SHP77 (cell line): ENCODE results near the gene MAD1L1.
A peak's percentile ranks its signal among the peaks of the same experiment; 100 is the strongest.
"Not testable (repeated sequence)": the region's sequence is repeated elsewhere in the genome, so short reads cannot be mapped to it uniquely, and the experiment has no call there.

Experiments used
- DNase-seq, 2 experiments: peaks; one replicate each; lab custom pipeline; 2025; lab: John Stamatoyannopoulos, UW

MAD1L1 gene

GRCh38 chr7:2002561-2003450 is 229.9 kb downstream of the MAD1L1 start:
- DNase-seq: no peak

- DNase-seq: no peak
Observed at GRCh38 chr7:2001601-2002442, 230.9 kb downstream of the MAD1L1 start.

DNA sequence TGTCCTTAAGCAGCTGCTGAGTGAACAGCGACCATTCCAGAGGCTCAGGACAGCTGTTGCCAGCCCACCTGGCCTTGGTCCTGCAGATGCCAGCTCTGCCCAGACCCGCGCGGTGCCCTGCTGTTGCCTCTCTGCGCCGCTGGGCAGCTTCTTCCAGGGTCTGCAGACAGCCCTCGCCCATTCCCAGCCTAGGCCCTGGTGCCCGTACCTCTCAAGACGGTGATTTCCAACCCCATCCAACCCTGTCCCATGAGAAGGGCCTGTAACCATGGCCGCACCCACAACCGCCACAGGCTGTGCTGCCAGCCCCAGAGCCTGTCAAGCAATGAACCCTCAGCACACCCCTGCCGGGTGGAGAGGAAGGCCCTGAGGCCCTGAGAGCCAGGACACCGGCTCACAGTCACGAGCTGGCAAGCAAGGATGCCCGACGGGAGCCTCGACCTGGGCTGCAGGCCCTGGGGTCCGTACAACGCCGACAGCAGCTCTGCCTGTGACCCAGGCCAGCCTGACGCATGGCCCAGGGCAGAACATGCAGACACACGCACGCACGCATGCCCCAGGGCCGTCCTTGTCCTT is 231.9 kb downstream of the MAD1L1 start:
- no peak for DNase-seq

GRCh38 chr7:2000153-2000687 is 232.5 kb downstream of the MAD1L1 start:
- DNase-seq: no peak

- no peak for DNase-seq
Observed at GRCh38 chr7:1999278-1999984, 233.3 kb downstream of the MAD1L1 start.

DNA sequence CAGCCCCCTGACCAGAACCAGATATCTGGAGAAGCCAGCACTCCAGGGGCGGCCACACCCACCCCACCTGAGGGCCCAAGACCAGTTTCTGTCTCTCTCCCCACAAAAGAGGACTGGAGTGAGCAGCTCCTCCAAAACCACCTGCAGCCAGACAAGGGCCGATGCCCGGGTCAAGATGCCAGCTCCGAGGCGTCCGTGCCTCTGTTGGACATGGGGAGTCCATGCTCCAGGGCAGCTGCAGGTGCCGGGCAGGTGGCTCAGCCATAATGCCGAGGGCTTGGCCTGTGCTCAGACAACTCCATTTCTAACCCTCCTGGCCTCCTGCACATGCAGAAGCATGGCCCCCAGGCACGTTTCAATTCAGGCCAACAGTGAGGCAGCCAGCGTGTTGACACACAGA is 234.6 kb downstream of the MAD1L1 start:
- no peak for DNase-seq

DNA sequence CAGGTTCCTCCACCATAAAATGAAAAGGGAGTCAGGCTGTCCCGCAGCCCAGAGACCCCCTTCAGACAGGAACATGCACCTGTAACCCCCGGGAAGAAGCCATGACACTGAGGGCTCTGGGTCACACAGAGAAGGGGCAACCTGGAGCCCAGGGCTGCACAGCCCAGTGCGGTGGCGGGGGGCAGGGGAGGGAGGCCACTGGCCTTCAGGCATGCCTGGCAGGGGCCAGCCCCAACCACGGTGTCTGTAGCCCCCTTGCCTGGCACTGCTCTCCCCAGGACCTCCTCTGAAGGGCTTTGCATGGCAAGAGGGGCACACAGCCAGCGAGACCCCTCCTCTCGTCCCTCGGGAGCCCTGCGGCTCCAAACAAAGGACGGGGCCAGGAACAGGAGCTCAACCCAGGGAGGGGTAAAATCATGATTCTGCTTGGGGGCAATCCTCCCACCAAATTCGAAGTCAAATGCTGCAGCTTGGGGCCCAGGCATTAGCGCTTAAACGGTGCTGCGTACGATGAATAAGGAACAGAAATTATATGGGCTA is 235.1 kb downstream of the MAD1L1 start:
- DNase-seq: no peak

- no peak for DNase-seq
Observed at GRCh38 chr7:1996816-1997215, 235.9 kb downstream of the MAD1L1 start.

DNA sequence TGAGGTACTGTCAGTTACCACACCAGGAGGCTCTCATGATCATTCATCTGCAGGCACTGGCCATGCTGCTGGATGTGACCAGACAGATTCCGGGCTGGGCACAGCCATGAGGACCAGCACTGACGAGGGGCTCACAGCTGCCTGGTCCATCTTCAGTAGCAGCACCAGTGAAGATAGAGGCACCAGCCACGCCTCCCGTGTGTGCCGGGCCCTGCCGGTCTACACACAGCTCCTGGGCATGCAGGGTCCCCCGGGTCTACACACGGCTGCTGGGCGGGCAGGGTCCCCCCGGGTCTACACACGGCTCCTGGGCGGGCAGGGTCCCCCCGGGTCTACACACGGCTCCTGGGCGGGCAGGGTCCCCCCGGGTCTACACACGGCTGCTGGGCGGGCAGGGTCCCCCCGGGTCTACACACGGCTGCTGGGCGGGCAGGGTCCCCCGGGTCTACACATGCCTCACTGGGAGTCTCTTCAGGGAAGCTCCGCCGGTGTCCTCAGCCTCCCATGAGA is 236.8 kb downstream of the MAD1L1 start:
- DNase-seq: not testable (repeated sequence)

- DNase-seq: peak in 1 of 2 experiments; percentile 61
Observed at GRCh38 chr7:1995426-1995825, 237.3 kb downstream of the MAD1L1 start.

DNA sequence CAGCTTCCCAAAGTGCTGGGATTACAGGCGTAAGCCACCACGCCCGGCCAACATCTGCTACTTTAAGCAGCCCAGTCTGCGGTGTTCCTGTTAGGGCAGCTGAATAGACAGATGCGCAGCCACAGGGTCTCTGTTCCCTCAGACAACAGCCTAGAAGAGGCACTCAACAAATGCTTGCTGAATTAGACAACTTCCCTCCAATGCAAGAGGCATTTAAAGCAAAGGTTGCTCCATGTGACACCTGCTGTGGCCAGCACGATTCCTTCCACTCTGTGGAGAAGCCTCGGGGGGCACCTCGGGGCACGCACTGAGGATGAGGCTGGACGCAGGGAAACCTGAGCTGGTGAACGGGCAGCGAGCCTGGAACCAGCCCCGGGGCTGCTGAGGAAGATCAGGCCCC is 237.8 kb downstream of the MAD1L1 start:
- peak; percentile 87 to 96 for DNase-seq

DNA sequence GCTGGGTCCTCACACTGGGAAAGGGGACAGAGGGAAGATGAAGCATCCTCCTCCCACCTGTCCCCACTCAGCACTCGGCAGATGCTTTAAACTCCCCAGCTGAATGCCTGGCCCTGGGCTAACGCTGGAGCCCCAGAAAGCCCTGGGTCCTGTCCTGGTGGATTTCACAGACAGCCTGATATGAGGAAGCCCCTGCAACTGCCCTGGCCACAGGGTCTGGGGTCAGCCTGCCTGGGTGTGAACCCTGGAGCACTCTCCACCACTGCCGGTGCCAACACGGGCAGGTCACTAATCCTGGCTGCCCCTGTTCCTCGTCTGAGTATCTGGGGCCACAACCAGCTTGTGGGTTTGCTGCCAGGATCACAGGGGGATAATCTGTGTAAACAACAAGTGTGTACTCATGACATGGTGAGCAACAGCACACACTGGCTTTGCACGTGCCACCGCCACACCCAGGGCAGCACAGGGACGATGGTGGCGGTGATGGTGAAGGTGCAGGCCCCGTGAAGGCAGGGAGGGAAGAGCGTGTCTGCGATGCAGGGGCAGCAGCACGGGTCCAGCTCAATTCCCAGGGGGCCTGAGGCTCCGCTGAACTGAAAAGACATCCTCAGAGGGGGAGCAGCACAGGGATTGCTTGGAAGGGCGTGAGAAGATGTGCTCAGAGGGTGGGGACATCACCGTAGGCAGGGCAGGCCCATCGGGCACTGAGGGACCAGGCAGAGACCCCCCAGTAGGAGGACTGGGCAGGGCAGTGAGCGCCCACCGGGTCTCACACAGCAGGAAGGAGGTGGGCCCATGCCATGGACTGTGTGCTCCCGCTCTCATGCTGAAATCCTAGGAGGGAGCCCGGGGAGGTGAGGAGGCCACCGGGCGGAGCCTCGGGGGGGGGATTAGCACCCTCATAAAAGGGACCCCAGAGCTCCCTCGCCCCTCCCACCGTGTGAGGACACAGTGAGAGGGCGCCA is 238.7 kb downstream of the MAD1L1 start:
- peak; percentile 39 to 71 for DNase-seq

GRCh38 chr7:1993031-1993695 is 239.6 kb downstream of the MAD1L1 start:
- no peak for DNase-seq

GRCh38 chr7:1992554-1992953 is 240.2 kb downstream of the MAD1L1 start:
- peak; percentile 57 to 85 for DNase-seq

- no peak for DNase-seq
Observed at GRCh38 chr7:1990001-1990670, 242.6 kb downstream of the MAD1L1 start.

- no peak for DNase-seq
Observed at GRCh38 chr7:1989049-1989860, 243.5 kb downstream of the MAD1L1 start.

DNA sequence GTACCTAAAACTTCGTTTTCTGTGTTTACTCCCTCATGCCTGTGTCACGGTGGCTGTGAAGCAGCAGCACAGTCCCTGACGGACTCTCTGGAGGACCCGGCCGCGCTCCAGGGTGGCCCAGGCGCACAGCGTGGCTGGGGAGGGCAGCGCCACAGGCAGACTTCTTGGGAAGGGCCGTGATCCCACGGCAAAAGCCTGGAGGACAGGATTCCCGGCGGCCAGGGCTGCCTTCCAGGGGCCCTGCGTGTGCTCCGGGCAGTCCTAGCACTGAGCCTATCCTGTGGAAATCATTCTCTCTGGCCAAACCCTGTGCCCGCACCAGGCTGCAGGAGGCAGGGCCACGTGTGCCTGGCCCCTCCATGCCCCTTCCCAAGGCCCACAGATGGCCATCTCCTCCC is 244.2 kb downstream of the MAD1L1 start:
- DNase-seq: no peak
